HepG2 (cell line): Measurements from ENCODE around the gene INAFM2. TPM values are rescaled to one million over a fixed set of nuclear protein-coding genes. Genes with fewer than 3 reads are reported as not detected.

ENCODE experiments used
- ATAC-seq: fragments of 200-7000 bp; cut with Tn5 transposase; 3 replicates; pipeline ENCODE4 v1.9.1; 2020; ENCODE audit warnings: mild to moderate bottlenecking, moderate library complexity
- BruUV-seq: library from RNA; stranded (reverse); fragments of 400-500 nt; replicated peaks from 2 replicates; lab custom pipeline; 2021; lab: Mats Ljungman, UMichigan
- CTCF ChIA-PET: fragments of 300-600 bp; formaldehyde crosslinking; extraction: SDS; loops from one replicate; lab custom pipeline; 2021; ENCODE audit warnings: low total read pairs, inconsistent platforms, low intra/inter-chr PET ratio; lab: Yijun Ruan, JAX
- POLR2A ChIA-PET: fragments of 350-600 bp; sonication (Branson Sonifier 250); formaldehyde crosslinking; loops from one replicate; lab custom pipeline; 2020; ENCODE audit warnings: antibody characterized with exemption, inconsistent platforms; lab: Yijun Ruan, JAX
- DNase-seq: peaks from one replicate; pipeline ENCODE4 v3.0.0-alpha.2; 2015; ENCODE audit warnings: low spot score
- FAIRE-seq: peaks from 3 replicates; lab custom pipeline; 2011; peaks lifted over from hg19 to GRCh38; lab: Jason Lieb, UNC
- H2AFZ ChIP-seq: one replicate; pipeline ENCODE4 v1.6.1; 2011; ENCODE audit warnings: low read length, inconsistent platforms
- H3K27ac ChIP-seq: fragments of 300-600 bp; 3 replicates; pipeline ENCODE4 v1.8.0; 2011; ENCODE audit warnings: mixed run types, mild to moderate bottlenecking, mixed read lengths, low read length, inconsistent platforms; ENCODE audit not compliant: insufficient read depth; ENCODE audit errors: extremely low read length
- H3K27me3 ChIP-seq, 2 experiments: fragments of 200-600 bp in 1 of 2; 2 replicates in 1 of 2; 3 replicates in 1 of 2; pipeline versions ENCODE4 v1.6.0 to v1.8.0; 2011; ENCODE audit warnings: low read length in 2 of 2, mild to moderate bottlenecking in 2 of 2, moderate library complexity in 2 of 2, inconsistent platforms in 1 of 2; ENCODE audit not compliant: insufficient read depth in 2 of 2, control insufficient read depth in 1 of 2
- H3K36me3 ChIP-seq, 2 experiments: fragments of 200-600 bp in 1 of 2; replicated peaks in 1 of 2; 2 replicates in 1 of 2; 3 replicates in 1 of 2; pipeline versions ENCODE4 v1.5.1 to v1.8.0; 2011; ENCODE audit warnings: low read length in 2 of 2, inconsistent platforms in 1 of 2; ENCODE audit not compliant: insufficient read depth in 2 of 2, control insufficient read depth in 1 of 2
- H3K4me1 ChIP-seq: 2 replicates; pipeline ENCODE4 v1.5.1; 2012; ENCODE audit warnings: low read length, inconsistent platforms; ENCODE audit not compliant: insufficient read depth
- H3K4me2 ChIP-seq: 2 replicates; pipeline ENCODE4 v1.6.0; 2011; ENCODE audit warnings: low read depth, low read length, inconsistent platforms
- H3K4me3 ChIP-seq, 3 experiments: fragments of 200-600 bp in 1 of 3; sonication (generic), shearing (Covaris generic) in 1 of 3; replicated peaks in 1 of 3; 2 replicates each; pipeline ENCODE4 v1.5.1; 2011 to 2016; ENCODE audit warnings: low read length in 3 of 3, inconsistent platforms in 2 of 3, low read depth in 2 of 3, mild to moderate bottlenecking in 2 of 3, control low read depth in 1 of 3, mixed read lengths in 1 of 3; ENCODE audit not compliant: insufficient read depth in 1 of 3
- H3K79me2 ChIP-seq: one replicate; pipeline ENCODE4 v1.6.1; 2011; ENCODE audit warnings: low read length, inconsistent platforms; ENCODE audit not compliant: insufficient read depth
- H3K9ac ChIP-seq: 2 replicates; pipeline ENCODE4 v1.6.0; 2011; ENCODE audit warnings: mild to moderate bottlenecking, low read depth, low read length, inconsistent platforms; ENCODE audit not compliant: insufficient read depth
- H3K9me3 ChIP-seq: 2 replicates; pipeline ENCODE4 v1.5.1; 2012; ENCODE audit warnings: mild to moderate bottlenecking, low read length
- H4K20me1 ChIP-seq: 2 replicates; pipeline ENCODE4 v1.6.0; 2011; ENCODE audit warnings: inconsistent platforms, mild to moderate bottlenecking, low read length, moderate library complexity; ENCODE audit not compliant: insufficient read depth
- AGO2 ChIP-seq: fragments of 200-400 bp; formaldehyde crosslinking; optimal IDR thresholded peaks from 2 replicates; pipeline ENCODE3; 2017; ENCODE audit warnings: mild to moderate bottlenecking, low read depth, low read length, moderate library complexity
- BCL6 ChIP-seq: IDR thresholded peaks from 2 replicates; pipeline ENCODE4 v1.6.1; 2016; ENCODE audit warnings: missing genetic modification reagents, missing compliant biosample characterization
- FOXA1 ChIP-seq, 2 experiments: fragments of 450-650 bp in 1 of 2; sonication (generic) in 1 of 2; formaldehyde crosslinking in 1 of 2; IDR thresholded peaks; 2 replicates each; pipeline versions ENCODE4 v1.4.0 to v1.6.1; 2016 to 2020; ENCODE audit warnings: missing genetic modification reagents in 1 of 2
- HCFC1 ChIP-seq: fragments of 150-350 bp; IDR thresholded peaks from 2 replicates; pipeline ENCODE4 v1.6.1; 2014; ENCODE audit warnings: low read depth, low read length
- HMG20A ChIP-seq: IDR thresholded peaks from 2 replicates; pipeline ENCODE4 v1.6.1; 2016; ENCODE audit warnings: borderline replicate concordance
- HMGA1 ChIP-seq: sonication (generic); formaldehyde crosslinking; conservative IDR thresholded peaks from 2 replicates; pipeline ENCODE4 v1.4.0; 2020; ENCODE audit warnings: missing genetic modification reagents
- IKZF4 ChIP-seq: sonication (generic); formaldehyde crosslinking; IDR thresholded peaks from 2 replicates; pipeline ENCODE4 v1.5.1; 2020; ENCODE audit warnings: borderline replicate concordance, mild to moderate bottlenecking, low read depth, missing genetic modification reagents; ENCODE audit errors: not compliant biosample characterization
- IRF2 ChIP-seq: IDR thresholded peaks from 2 replicates; pipeline ENCODE4 v1.6.1; 2018; ENCODE audit warnings: missing genetic modification reagents, missing compliant biosample characterization
- KDM5B ChIP-seq: sonication (generic); formaldehyde crosslinking; IDR thresholded peaks from 2 replicates; pipeline ENCODE4 v1.4.0; 2020; ENCODE audit warnings: missing genetic modification reagents, mild to moderate bottlenecking, borderline replicate concordance
- NONO ChIP-seq, 2 experiments: fragments of 450-650 bp in 1 of 2; sonication (generic) in 1 of 2; formaldehyde crosslinking in 1 of 2; IDR thresholded peaks in 1 of 2; conservative IDR thresholded peaks in 1 of 2; 2 replicates each; pipeline versions ENCODE4 v1.6.1 to v1.8.0; 2017 to 2022; ENCODE audit warnings: mild to moderate bottlenecking in 1 of 2, missing genetic modification reagents in 1 of 2, moderate library complexity in 1 of 2
- SMARCE1 ChIP-seq: fragments of 450-650 bp; IDR thresholded peaks from 2 replicates; pipeline ENCODE4 v1.6.1; 2017; ENCODE audit warnings: borderline replicate concordance
- TEAD3 ChIP-seq: optimal IDR thresholded peaks from 2 replicates; pipeline ENCODE3; 2016; ENCODE audit warnings: borderline replicate concordance
- TRIM24 ChIP-seq: sonication (generic); formaldehyde crosslinking; IDR thresholded peaks from 2 replicates; pipeline ENCODE4 v1.8.0; 2022; ENCODE audit warnings: mild to moderate bottlenecking, missing genetic modification reagents
- ZFP41 ChIP-seq: sonication (generic); formaldehyde crosslinking; IDR thresholded peaks from 2 replicates; pipeline ENCODE4 v1.4.0; 2020; ENCODE audit warnings: mild to moderate bottlenecking, missing genetic modification reagents, borderline replicate concordance
- ZKSCAN8 ChIP-seq: IDR thresholded peaks from 2 replicates; pipeline ENCODE4 v1.6.1; 2016; ENCODE audit warnings: borderline replicate concordance, missing genetic modification reagents, missing compliant biosample characterization
- ZNF354B ChIP-seq: sonication (generic); formaldehyde crosslinking; IDR thresholded peaks from 2 replicates; pipeline ENCODE4 v1.8.0; 2022; ENCODE audit warnings: mild to moderate bottlenecking, missing genetic modification reagents
- ZSCAN25 ChIP-seq: sonication (generic); formaldehyde crosslinking; IDR thresholded peaks from 2 replicates; pipeline ENCODE4 v1.8.0; 2022; ENCODE audit warnings: mild to moderate bottlenecking, missing genetic modification reagents
- WGBS: methylation state at CpG from one replicate; pipeline ENCODE4 v1.1.6; 2017; ENCODE audit warnings: low lambda C conversion rate; 5-methylcytosine and 5-hydroxymethylcytosine counted together
- in situ Hi-C: cut with HindIII; loops from 2 replicates; pipeline ENCODE4 v1.10.0; 2017; ENCODE audit warnings: low pct_unique_long_range_greater_than_20kb; ENCODE audit not compliant: extremely low pct_ligation_motif_present
- intact Hi-C: fragments of 100-400 bp; cut with micrococcal nuclease; formaldehyde crosslinking; loops from one replicate; pipeline ENCODE4 v1.10.0; 2022; ENCODE audit not compliant: unreplicated experiment
- polyA plus RNA-seq, 8 experiments: library from polyadenylated mRNA; depleted of rRNA in 3 of 8; stranded (reverse) in 7 of 8; unstranded in 1 of 8; fragments of >200 nt; fragmentation: Illumina TruSeq in 4 of 8; extraction: Trizol in 4 of 8; gene quantifications; 2 replicates each; pipeline versions ENCODE4 v1.2.1 to v1.2.3, GENCODE V29; 2011 to 2016; ENCODE audit warnings: low read depth in 4 of 8, missing spikeins in 1 of 8, mixed read lengths in 1 of 8; ENCODE audit not compliant: insufficient read depth in 1 of 8
- total RNA-seq, 5 experiments: library from RNA; depleted of rRNA; stranded (reverse); fragments of >200 nt; fragmentation: Illumina TruSeq; extraction: Trizol; gene quantifications; 2 replicates each; pipeline ENCODE4 v1.2.3, GENCODE V29; 2016; ENCODE audit warnings: low read depth in 1 of 5
- TF ChIP-seq, protein P1 (sequence below): sonication (generic); formaldehyde crosslinking; IDR thresholded peaks from 2 replicates; pipeline ENCODE4 v1.4.0; 2020; ENCODE audit warnings: missing genetic modification reagents

Gene INAFM2
- total and polyA plus RNA-seq, 2 of the 13 experiments (the other 11 are each of a cell fraction or from before 2014, with no cell fraction given): 5.5 to 6.5 TPM

DNA sequence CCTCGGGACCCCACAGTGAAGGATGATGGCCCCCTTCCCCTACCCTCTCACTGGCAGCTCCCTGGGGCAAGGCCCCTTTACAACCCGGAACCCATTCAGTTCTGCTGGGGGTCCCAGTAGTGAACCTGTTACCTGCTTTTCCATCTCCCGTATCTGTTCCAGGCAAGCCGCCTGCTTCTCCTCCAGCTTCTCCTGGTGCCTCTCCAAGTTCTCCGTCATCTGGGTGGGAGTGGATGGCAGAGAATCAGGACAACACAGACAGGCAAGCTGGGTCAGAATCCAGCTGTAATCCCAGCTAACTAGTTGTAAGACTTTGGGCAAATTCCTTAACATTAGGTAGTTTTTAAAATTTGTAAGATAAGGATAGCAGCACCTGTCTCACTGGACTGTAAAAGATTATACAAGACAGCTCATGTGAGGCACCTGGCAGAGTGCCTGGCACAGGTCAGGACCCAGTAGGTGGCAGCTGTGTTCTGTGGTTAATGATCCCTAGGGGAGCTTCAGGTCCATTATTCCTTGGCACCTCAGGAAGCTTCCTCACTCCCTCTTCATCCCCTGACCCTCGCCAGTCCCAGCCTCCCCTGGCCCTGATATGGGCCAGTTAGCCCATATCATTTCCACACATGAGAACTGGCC, 34.2 kb upstream of the INAFM2 start:
- ChIA-PET CTCF (no interaction called here), POLR2A (no interaction called here)
- Histone ChIP-seq H3K9me3 (no peaks in the 10 kb centered on the region), H3K4me3 (no peak overlapping the region), H3K27me3 (peaks cover 21 to 94% of the 10 kb centered on the region in 2 experiments), H3K4me1 (peaks cover 10% of the 10 kb centered on the region; the same call in 1 of the 2 replicates), H2AFZ (no peak overlapping the region), H3K27ac (no peak overlapping the region), H3K79me2 (no peaks in the 10 kb centered on the region), H3K9ac (no peak overlapping the region), H4K20me1 (no peaks in the 10 kb centered on the region), H3K36me3 (no peaks in the 10 kb centered on the region), H3K4me2 (no peak overlapping the region)
- intact Hi-C loops (no loop called here), in situ Hi-C loops (no loop called here)
- no peak for FAIRE-seq
- 39% methylated on average over 5 of the region's 6 CpGs for WGBS
- ATAC-seq: no peak
- no TSS peak for BruUV-seq
- DNase-seq: no peak
- TF ChIP-seq, protein P1, sequence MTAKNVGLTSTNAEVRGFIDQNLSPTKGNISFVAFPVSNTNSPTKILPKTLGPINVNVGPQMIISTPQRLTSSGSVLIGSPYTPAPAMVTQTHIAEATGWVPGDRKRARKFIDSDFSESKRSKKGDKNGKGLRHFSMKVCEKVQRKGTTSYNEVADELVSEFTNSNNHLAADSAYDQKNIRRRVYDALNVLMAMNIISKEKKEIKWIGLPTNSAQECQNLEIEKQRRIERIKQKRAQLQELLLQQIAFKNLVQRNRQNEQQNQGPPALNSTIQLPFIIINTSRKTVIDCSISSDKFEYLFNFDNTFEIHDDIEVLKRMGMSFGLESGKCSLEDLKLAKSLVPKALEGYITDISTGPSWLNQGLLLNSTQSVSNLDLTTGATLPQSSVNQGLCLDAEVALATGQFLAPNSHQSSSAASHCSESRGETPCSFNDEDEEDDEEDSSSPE (CRISPR knock-in tag): no peak
- no peak for TF ChIP-seq ZKSCAN8 (CRISPR knock-in tag)
- no peak for TF ChIP-seq HMG20A
- TF ChIP-seq NONO (IDR thresholded peaks at IDR 0.05): no peak
- no peak for TF ChIP-seq NONO (CRISPR knock-in tag; conservative IDR thresholded peaks at IDR 0.05)
- no peak for TF ChIP-seq ZNF354B

DNA sequence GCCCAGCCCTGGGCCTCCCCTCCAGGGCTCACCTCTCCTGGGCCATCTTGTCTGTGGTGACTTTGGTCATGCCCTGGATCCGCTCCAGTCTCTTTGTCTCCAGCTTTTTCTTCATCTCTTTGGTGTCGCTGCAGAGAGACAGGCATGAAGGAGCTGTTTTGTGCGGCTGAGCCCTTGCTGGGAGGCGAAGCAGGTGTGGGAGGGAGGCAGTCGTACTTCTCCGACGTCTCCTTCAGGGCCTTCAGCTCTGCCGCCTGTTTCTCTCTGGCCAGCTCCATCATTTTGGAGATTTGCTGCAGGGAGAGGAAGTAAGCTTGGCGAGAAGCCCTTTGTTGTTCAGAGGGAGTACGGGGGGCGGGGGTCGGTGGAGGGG, 33.0 kb upstream of the INAFM2 start:
- no peak for ATAC-seq
- ChIA-PET POLR2A (interaction anchor here (1.4 kb wide), 1 partner anchor 49 kb away, joined by 5 read pairs; no protein-coding TSS in a partner anchor), CTCF (no interaction called here)
- Histone ChIP-seq H3K36me3 (no peaks in the 10 kb centered on the region), H3K9me3 (no peaks in the 10 kb centered on the region), H3K4me3 (no peak overlapping the region), H3K27me3 (peaks cover 23 to 97% of the 10 kb centered on the region in 2 experiments), H3K9ac (no peak overlapping the region), H3K4me1 (peaks cover 10% of the 10 kb centered on the region; the same call in 1 of the 2 replicates), H3K4me2 (no peak overlapping the region), H4K20me1 (no peaks in the 10 kb centered on the region), H3K79me2 (no peaks in the 10 kb centered on the region), H3K27ac (no peak overlapping the region), H2AFZ (no peak overlapping the region)
- in situ Hi-C loops: no loop called here
- FAIRE-seq: no peak
- BruUV-seq: no TSS peak
- whole genome bisulfite sequencing: 45% methylated on average over 10 of the region's 12 CpGs
- intact Hi-C loops: no loop called here
- no peak for DNase-seq
- TF ChIP-seq AGO2 (no peak), HCFC1 (no peak), SMARCE1 (no peak), IKZF4 (CRISPR knock-in tag) (no peak), ZFP41 (CRISPR knock-in tag) (no peak), FOXA1 (IDR thresholded peaks at IDR 0.05) (no peak), FOXA1 (CRISPR knock-in tag; IDR thresholded peaks at IDR 0.05) (no peak), BCL6 (CRISPR knock-in tag) (no peak), TEAD3 (CRISPR knock-in tag) (no peak), ZSCAN25 (no peak), KDM5B (CRISPR knock-in tag) (no peak), HMGA1 (CRISPR knock-in tag) (no peak), TRIM24 (CRISPR knock-in tag) (no peak), IRF2 (no peak)
